Stomach (tissue), 4 donors: ENCODE data around the gene CDC42SE2.

Experiments
- POLR2A ChIP-seq, 4 donors: fragments of 450-650 bp; IDR thresholded peaks; one replicate each; pipeline ENCODE4 v1.6.1; 2016; ENCODE audit warnings: antibody characterized with exemption in 4 of 4, control low read depth in 2 of 4, mild to moderate bottlenecking in 1 of 4, moderate library complexity in 1 of 4
- POLR2AphosphoS5 ChIP-seq, 3 donors: sonication (generic); formaldehyde crosslinking; IDR thresholded peaks; one replicate each; pipeline ENCODE4 v1.6.1; 2016; ENCODE audit warnings: antibody characterized with exemption in 3 of 3
- TF ChIP-seq, protein P1 (sequence below), 7 experiments: fragments of 450-650 bp in 4 of 7; fragments of 200-600 bp in 3 of 7; sonication (generic) in 3 of 7; IDR thresholded peaks; one replicate each; pipeline ENCODE4 v1.5.1; 2016 to 2019; ENCODE audit warnings: antibody characterized with exemption in 7 of 7, control low read depth in 2 of 7, mild to moderate bottlenecking in 1 of 7

DNA sequence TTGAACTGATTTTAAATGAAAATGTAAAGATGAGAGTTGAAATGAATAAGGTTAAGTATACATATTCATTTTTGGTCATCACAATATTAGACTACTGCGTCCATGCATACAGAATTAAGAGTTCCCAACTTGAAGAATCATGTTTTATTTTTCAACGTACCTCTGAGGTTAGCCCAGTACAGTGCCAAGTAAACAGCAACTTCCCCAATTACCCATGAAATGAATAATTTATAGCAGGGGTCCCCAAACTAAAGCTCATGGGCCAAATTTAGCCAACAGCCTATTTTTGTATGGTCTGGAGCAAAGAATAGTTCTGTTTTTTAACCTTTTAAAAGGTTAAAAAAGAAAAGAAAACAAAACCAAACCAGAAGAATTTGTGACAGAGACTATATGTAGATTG lies 167.9 kb downstream of the CDC42SE2 start:
- TF ChIP-seq, protein P1, sequence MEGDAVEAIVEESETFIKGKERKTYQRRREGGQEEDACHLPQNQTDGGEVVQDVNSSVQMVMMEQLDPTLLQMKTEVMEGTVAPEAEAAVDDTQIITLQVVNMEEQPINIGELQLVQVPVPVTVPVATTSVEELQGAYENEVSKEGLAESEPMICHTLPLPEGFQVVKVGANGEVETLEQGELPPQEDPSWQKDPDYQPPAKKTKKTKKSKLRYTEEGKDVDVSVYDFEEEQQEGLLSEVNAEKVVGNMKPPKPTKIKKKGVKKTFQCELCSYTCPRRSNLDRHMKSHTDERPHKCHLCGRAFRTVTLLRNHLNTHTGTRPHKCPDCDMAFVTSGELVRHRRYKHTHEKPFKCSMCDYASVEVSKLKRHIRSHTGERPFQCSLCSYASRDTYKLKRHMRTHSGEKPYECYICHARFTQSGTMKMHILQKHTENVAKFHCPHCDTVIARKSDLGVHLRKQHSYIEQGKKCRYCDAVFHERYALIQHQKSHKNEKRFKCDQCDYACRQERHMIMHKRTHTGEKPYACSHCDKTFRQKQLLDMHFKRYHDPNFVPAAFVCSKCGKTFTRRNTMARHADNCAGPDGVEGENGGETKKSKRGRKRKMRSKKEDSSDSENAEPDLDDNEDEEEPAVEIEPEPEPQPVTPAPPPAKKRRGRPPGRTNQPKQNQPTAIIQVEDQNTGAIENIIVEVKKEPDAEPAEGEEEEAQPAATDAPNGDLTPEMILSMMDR (IDR thresholded peaks at IDR 0.05) = no peak
- TF ChIP-seq POLR2A (IDR thresholded peaks at IDR 0.05) = no peak
- no peak for TF ChIP-seq POLR2AphosphoS5 (IDR thresholded peaks at IDR 0.05)
